PC-3 (cell line): ENCODE data around the gene CCL13. TPM values are rescaled to one million over a fixed set of nuclear protein-coding genes. Genes with fewer than 3 reads are reported as not detected.

Experiments used
- ATAC-seq: fragments of 200-7000 bp; cut with Tn5 transposase; 2 replicates; pipeline ENCODE4 v1.9.1; 2020; ENCODE audit warnings: mild to moderate bottlenecking, moderate library complexity
- BruUV-seq: library from RNA; stranded (reverse); fragments of 400-500 nt; replicated peaks from 2 replicates; lab custom pipeline; 2021; lab: Mats Ljungman, UMichigan
- CTCF ChIA-PET: fragments of 300-600 bp; sonication (Branson Sonifier 250); formaldehyde crosslinking; loops from one replicate; lab custom pipeline; 2022; ENCODE audit warnings: antibody characterized with exemption; lab: Charles Lee
- POLR2A ChIA-PET: fragments of 300-600 bp; sonication (Branson Sonifier 250); formaldehyde crosslinking; loops from one replicate; lab custom pipeline; 2022; ENCODE audit warnings: antibody characterized with exemption; ENCODE audit not compliant: unreplicated experiment; lab: Charles Lee
- DNase-seq: peaks from one replicate; pipeline ENCODE4 v3.0.0-alpha.2; 2015
- H2AFZ ChIP-seq: fragments of 300-600 bp; sonication (generic); 2 replicates; pipeline ENCODE4 v1.6.0; 2016; ENCODE audit warnings: antibody characterized with exemption, low read length
- H3F3A ChIP-seq: fragments of 300-600 bp; sonication (generic); one replicate; pipeline ENCODE4 v1.6.0; 2017; ENCODE audit warnings: antibody characterized with exemption, low read length, control low read depth, mild to moderate bottlenecking; ENCODE audit not compliant: unreplicated experiment
- H3K27ac ChIP-seq: fragments of 300-600 bp; sonication (generic); 2 replicates; pipeline ENCODE4 v1.5.1; 2016; ENCODE audit warnings: mild to moderate bottlenecking, low read length
- H3K27me3 ChIP-seq: fragments of 300-600 bp; sonication (generic); 2 replicates; pipeline ENCODE4 v1.6.1; 2016; ENCODE audit warnings: low read length, mixed read lengths
- H3K36me3 ChIP-seq: fragments of 300-600 bp; sonication (generic); 2 replicates; pipeline ENCODE4 v1.6.1; 2016; ENCODE audit warnings: low read depth, mixed run types, low read length, mixed read lengths
- H3K4me1 ChIP-seq: fragments of 300-600 bp; sonication (generic); 2 replicates; pipeline ENCODE4 v1.5.1; 2016; ENCODE audit warnings: low read length; ENCODE audit not compliant: insufficient read depth
- H3K4me2 ChIP-seq: fragments of 300-600 bp; sonication (generic); 2 replicates; pipeline ENCODE4 v1.6.0; 2016; ENCODE audit warnings: low read length
- H3K4me3 ChIP-seq: fragments of 300-600 bp; sonication (generic); 2 replicates; pipeline ENCODE4 v1.5.1; 2016; ENCODE audit warnings: mild to moderate bottlenecking, low read length, mixed read lengths
- H3K79me2 ChIP-seq: fragments of 300-600 bp; sonication (generic); 2 replicates; pipeline ENCODE4 v1.6.1; 2017; ENCODE audit warnings: low read length, mixed read lengths
- H3K9ac ChIP-seq: fragments of 300-600 bp; sonication (generic); 2 replicates; pipeline ENCODE4 v1.6.0; 2016; ENCODE audit warnings: mild to moderate bottlenecking, low read length
- H3K9me2 ChIP-seq: fragments of 300-600 bp; sonication (generic); replicated peaks from 2 replicates; pipeline ENCODE4 v1.6.1; 2016; ENCODE audit warnings: mixed run types, low read length, mixed read lengths
- H3K9me3 ChIP-seq: fragments of 300-600 bp; sonication (generic); 2 replicates; pipeline ENCODE4 v1.6.1; 2016; ENCODE audit warnings: low read length, mixed read lengths
- H4K20me1 ChIP-seq: fragments of 300-600 bp; sonication (generic); 2 replicates; pipeline ENCODE4 v1.6.1; 2016; ENCODE audit warnings: low read length, mixed read lengths
- CTCF ChIP-seq: fragments of 300-600 bp; sonication (generic); conservative IDR thresholded peaks from 2 replicates; pipeline ENCODE4 v1.5.1; 2017; ENCODE audit warnings: antibody characterized with exemption, low read depth, mild to moderate bottlenecking, low read length
- EZH2 ChIP-seq: fragments of 300-600 bp; sonication (generic); IDR thresholded peaks from one replicate; pipeline ENCODE4 v1.6.1; 2017; ENCODE audit warnings: antibody characterized with exemption, mild to moderate bottlenecking, low read length; ENCODE audit not compliant: unreplicated experiment
- EZH2phosphoT487 ChIP-seq: fragments of 300-600 bp; sonication (generic); IDR thresholded peaks from 2 replicates; pipeline ENCODE4 v1.6.1; 2018; ENCODE audit warnings: mild to moderate bottlenecking, antibody characterized with exemption, low read length, borderline replicate concordance
- intact Hi-C: fragments of 100-400 bp; cut with micrococcal nuclease; formaldehyde crosslinking; loops from 2 replicates; pipeline ENCODE4 v1.9.0; 2023
- total RNA-seq: library from RNA; depleted of rRNA; stranded (reverse); fragments of >200 nt; gene quantifications from 2 replicates; pipeline ENCODE4 v1.2.3, GENCODE V29; 2014

CCL13 gene
- total RNA-seq, 1 experiment from 2014 or later, result not detected

- Histone ChIP-seq H2AFZ (no peak overlapping the region), H4K20me1 (no peaks in the 10 kb centered on the region), H3K79me2 (no peaks in the 10 kb centered on the region), H3K36me3 (no peaks in the 10 kb centered on the region), H3K9me2 (no peaks in the 10 kb centered on the region), H3K9ac (no peak overlapping the region), H3K4me3 (no peak overlapping the region), H3K4me2 (no peak overlapping the region), H3K4me1 (no peaks in the 10 kb centered on the region), H3F3A (no peaks in the 10 kb centered on the region), H3K27me3 (0 out of 2 replicates have a peak, but pooled peaks cover 4% of the 10 kb centered on the region), H3K27ac (no peak overlapping the region), H3K9me3 (no peaks in the 10 kb centered on the region)
- ChIA-PET CTCF (no interaction called here), POLR2A (no interaction called here)
- ATAC-seq (no peak), DNase-seq (no peak)
- intact Hi-C loops, result no loop called here
- BruUV-seq, result no TSS peak
- TF ChIP-seq EZH2 (no peak), EZH2phosphoT487 (no peak), CTCF (no peak)
Observed at GRCh38 chr17:34378664-34379101, 22.4 kb downstream of the CCL13 start.

- intact Hi-C loops, result no loop called here
- no peaks in the 10 kb centered on the region for H3F3A ChIP-seq
- no peak overlapping the region for H3K4me2 ChIP-seq
- H3K27me3 ChIP-seq, result 0 out of 2 replicates have a peak, but pooled peaks cover 4% of the 10 kb centered on the region
- no TSS peak for BruUV-seq
- no peak overlapping the region for H3K4me3 ChIP-seq
- H3K9me2 ChIP-seq, result no peaks in the 10 kb centered on the region
- no peaks in the 10 kb centered on the region for H3K36me3 ChIP-seq
- ChIA-PET POLR2A (no interaction called here), CTCF (no interaction called here)
- no peaks in the 10 kb centered on the region for H3K9me3 ChIP-seq
- H3K9ac ChIP-seq, result no peak overlapping the region
- H3K79me2 ChIP-seq, result no peaks in the 10 kb centered on the region
- DNase-seq (no peak), ATAC-seq (no peak)
- no peaks in the 10 kb centered on the region for H3K4me1 ChIP-seq
- TF ChIP-seq EZH2, result no peak
- TF ChIP-seq EZH2phosphoT487, result no peak
- no peak for TF ChIP-seq CTCF
- no peaks in the 10 kb centered on the region for H4K20me1 ChIP-seq
- H2AFZ ChIP-seq, result no peak overlapping the region
- no peak overlapping the region for H3K27ac ChIP-seq
Observed at GRCh38 chr17:34379868-34380267, 23.6 kb downstream of the CCL13 start.

- H3K79me2 ChIP-seq, result no peaks in the 10 kb centered on the region
- ChIA-PET CTCF (no interaction called here), POLR2A (no interaction called here)
- BruUV-seq, result no TSS peak
- no peaks in the 10 kb centered on the region for H3K36me3 ChIP-seq
- no peak overlapping the region for H3K27ac ChIP-seq
- H3K4me1 ChIP-seq, result no peaks in the 10 kb centered on the region
- TF ChIP-seq CTCF, result no peak
- no peak for TF ChIP-seq EZH2
- no peak for TF ChIP-seq EZH2phosphoT487
- no peaks in the 10 kb centered on the region for H3K27me3 ChIP-seq
- ATAC-seq, result no peak
- no peak overlapping the region for H3K4me2 ChIP-seq
- no peak overlapping the region for H3K4me3 ChIP-seq
- no peaks in the 10 kb centered on the region for H3K9me2 ChIP-seq
- H3F3A ChIP-seq, result no peaks in the 10 kb centered on the region
- no peak overlapping the region for H3K9ac ChIP-seq
- no peaks in the 10 kb centered on the region for H4K20me1 ChIP-seq
- H2AFZ ChIP-seq, result no peak overlapping the region
- DNase-seq, result no peak
- intact Hi-C loops, result no loop called here
- no peaks in the 10 kb centered on the region for H3K9me3 ChIP-seq
Observed at GRCh38 chr17:34382621-34383124, 26.4 kb downstream of the CCL13 start.
